ENCODE results near the gene SERPINC1. TPM values are rescaled to one million over a fixed set of nuclear protein-coding genes. Genes with fewer than 3 reads are reported as not detected.

SERPINC1 gene
- polyA plus RNA-seq, 1 donor (not counting 4 experiments of a cell fraction or from before 2014, with no cell fraction given) = 0.14 TPM

DNA sequence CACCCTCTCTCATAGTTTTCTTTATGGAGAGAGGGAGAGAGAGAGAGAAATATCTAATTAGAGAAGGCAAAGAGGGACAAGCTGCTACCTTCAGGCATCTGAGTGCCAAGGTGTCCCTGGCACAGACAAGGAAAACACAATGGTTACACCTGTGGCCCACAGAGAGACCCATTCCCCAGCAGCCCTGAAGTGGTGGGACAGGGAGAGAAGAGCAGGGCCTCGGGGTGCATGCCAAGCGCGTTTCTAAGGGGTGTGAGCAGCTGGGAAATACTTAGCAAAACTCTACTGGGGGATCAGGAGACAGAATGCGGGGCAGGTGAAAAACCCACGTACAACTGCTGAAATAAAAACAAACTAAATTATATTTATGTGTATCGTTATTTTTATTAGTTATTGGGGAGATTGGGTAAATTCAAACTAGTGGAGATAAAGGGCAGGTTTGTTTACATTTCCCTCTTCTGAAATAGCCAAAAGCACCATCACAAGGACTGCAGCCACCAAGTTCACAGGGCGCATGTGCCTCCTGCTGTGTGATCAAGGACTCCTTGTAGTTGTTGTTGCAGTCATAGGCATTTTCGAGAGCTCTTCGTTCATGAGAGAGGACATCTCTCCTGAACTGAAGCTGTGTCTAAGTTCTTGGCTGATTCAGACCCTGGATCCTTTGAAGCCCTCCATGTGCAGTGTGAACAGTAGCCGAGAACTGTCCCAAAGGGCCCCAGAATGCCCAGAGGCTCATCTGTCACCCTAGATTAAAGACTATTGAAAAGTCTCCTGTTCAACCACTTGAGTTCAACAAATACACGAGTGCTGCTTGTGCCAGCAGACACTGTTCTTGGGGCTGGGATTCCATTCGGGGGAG, 737 bp upstream of the SERPINC1 start:
- no peak for DNase-seq (ENCODE audit: low read depth, low spot score)
- no peak overlapping the region for H2AFZ ChIP-seq (ENCODE audit: control insufficient read depth, low read length)
- FAIRE-seq = no peak
- H3K9me3 ChIP-seq (ENCODE audit: control insufficient read depth, low read depth, low read length) = no peaks in the 10 kb centered on the region
- H3K79me2 ChIP-seq (ENCODE audit: control insufficient read depth, insufficient read depth, low read length) = no peaks in the 10 kb centered on the region
- no peak overlapping the region for H3K4me2 ChIP-seq (ENCODE audit: control insufficient read depth, extremely low read depth, insufficient read depth, low read depth, low read length)
- no peak overlapping the region for H3K27ac ChIP-seq (ENCODE audit: control insufficient read depth, insufficient read depth, low read length)
- H3K4me3 ChIP-seq (ENCODE audit: control insufficient read depth in 2 of 3, extremely low read depth in 1 of 3, insufficient read depth in 2 of 3, low read depth in 1 of 3, low read length in 3 of 3) = no peak overlapping the region
- no peaks in the 10 kb centered on the region for H3K4me1 ChIP-seq (ENCODE audit: control insufficient read depth, extremely low read depth, insufficient read depth, low read length)
- no peaks in the 10 kb centered on the region for H3K36me3 ChIP-seq (ENCODE audit: control insufficient read depth in 2 of 2, extremely low read depth in 1 of 2, insufficient read depth in 2 of 2, low read length in 2 of 2)
- dilution Hi-C loops (cut with MboI; ENCODE audit: extremely low pct_ligation_motif_present, low sequenced_read_pairs) = no loop called here
- no peak overlapping the region for H3K9ac ChIP-seq (ENCODE audit: control insufficient read depth, extremely low read depth, insufficient read depth, low read length)
- no peaks in the 10 kb centered on the region for H4K20me1 ChIP-seq (ENCODE audit: control insufficient read depth, extremely low read depth, insufficient read depth, low read length)
- TF ChIP-seq, protein P1, sequence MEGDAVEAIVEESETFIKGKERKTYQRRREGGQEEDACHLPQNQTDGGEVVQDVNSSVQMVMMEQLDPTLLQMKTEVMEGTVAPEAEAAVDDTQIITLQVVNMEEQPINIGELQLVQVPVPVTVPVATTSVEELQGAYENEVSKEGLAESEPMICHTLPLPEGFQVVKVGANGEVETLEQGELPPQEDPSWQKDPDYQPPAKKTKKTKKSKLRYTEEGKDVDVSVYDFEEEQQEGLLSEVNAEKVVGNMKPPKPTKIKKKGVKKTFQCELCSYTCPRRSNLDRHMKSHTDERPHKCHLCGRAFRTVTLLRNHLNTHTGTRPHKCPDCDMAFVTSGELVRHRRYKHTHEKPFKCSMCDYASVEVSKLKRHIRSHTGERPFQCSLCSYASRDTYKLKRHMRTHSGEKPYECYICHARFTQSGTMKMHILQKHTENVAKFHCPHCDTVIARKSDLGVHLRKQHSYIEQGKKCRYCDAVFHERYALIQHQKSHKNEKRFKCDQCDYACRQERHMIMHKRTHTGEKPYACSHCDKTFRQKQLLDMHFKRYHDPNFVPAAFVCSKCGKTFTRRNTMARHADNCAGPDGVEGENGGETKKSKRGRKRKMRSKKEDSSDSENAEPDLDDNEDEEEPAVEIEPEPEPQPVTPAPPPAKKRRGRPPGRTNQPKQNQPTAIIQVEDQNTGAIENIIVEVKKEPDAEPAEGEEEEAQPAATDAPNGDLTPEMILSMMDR (optimal IDR thresholded peaks at IDR 0.05 in 1 of 3, IDR thresholded peaks at IDR 0.05 in 1 of 3, conservative IDR thresholded peaks at IDR 0.05 in 1 of 3; ENCODE audit: extremely low read depth in 1 of 3, insufficient read depth in 2 of 3, low read length in 3 of 3) = no peak
- no peak for TF ChIP-seq EZH2 (IDR thresholded peaks at IDR 0.05; ENCODE audit: low read length)
- no peaks in the 10 kb centered on the region for H3K27me3 ChIP-seq (ENCODE audit: control insufficient read depth, extremely low read depth, insufficient read depth, low read length)
- H3K9me1 ChIP-seq (ENCODE audit: control insufficient read depth, extremely low read depth, insufficient read depth, low read length) = no peaks in the 10 kb centered on the region

DNA sequence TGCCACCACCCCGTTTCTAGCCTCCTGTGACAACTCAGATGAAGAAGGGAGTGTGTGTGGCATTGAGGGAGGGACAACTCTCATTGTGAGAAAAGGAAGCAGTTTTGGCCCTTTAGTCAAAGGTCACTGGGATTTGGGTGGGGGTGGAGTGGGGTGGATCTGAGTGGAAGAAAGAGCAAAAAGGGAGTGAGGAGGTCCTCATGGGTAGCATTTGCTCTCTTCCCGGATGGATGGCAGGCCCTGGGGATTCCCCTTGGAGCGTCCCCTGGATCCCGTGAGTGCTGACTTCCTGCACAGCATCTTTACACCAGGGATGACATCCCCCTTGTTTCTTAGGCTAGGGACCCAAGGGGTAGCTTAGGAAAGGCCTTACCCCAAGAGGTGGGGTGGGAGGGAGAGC, 460 bp downstream of the SERPINC1 start:
- Histone ChIP-seq H2AFZ (ENCODE audit: control insufficient read depth, low read length) (no peak overlapping the region), H3K36me3 (ENCODE audit: control insufficient read depth in 2 of 2, extremely low read depth in 1 of 2, insufficient read depth in 2 of 2, low read length in 2 of 2) (no peaks in the 10 kb centered on the region), H3K27me3 (ENCODE audit: control insufficient read depth, extremely low read depth, insufficient read depth, low read length) (no peaks in the 10 kb centered on the region), H3K9me1 (ENCODE audit: control insufficient read depth, extremely low read depth, insufficient read depth, low read length) (no peaks in the 10 kb centered on the region), H4K20me1 (ENCODE audit: control insufficient read depth, extremely low read depth, insufficient read depth, low read length) (no peaks in the 10 kb centered on the region), H3K9ac (ENCODE audit: control insufficient read depth, extremely low read depth, insufficient read depth, low read length) (no peak overlapping the region), H3K27ac (ENCODE audit: control insufficient read depth, insufficient read depth, low read length) (no peak overlapping the region), H3K4me2 (ENCODE audit: control insufficient read depth, extremely low read depth, insufficient read depth, low read depth, low read length) (no peak overlapping the region), H3K4me1 (ENCODE audit: control insufficient read depth, extremely low read depth, insufficient read depth, low read length) (no peaks in the 10 kb centered on the region), H3K79me2 (ENCODE audit: control insufficient read depth, insufficient read depth, low read length) (no peaks in the 10 kb centered on the region), H3K4me3 (ENCODE audit: control insufficient read depth in 2 of 3, extremely low read depth in 1 of 3, insufficient read depth in 2 of 3, low read depth in 1 of 3, low read length in 3 of 3) (no peak overlapping the region), H3K9me3 (ENCODE audit: control insufficient read depth, low read depth, low read length) (no peaks in the 10 kb centered on the region)
- DNase-seq (ENCODE audit: low read depth, low spot score) (no peak), FAIRE-seq (no peak)
- dilution Hi-C loops (cut with MboI; ENCODE audit: extremely low pct_ligation_motif_present, low sequenced_read_pairs) = no loop called here
- TF ChIP-seq, protein P1 (optimal IDR thresholded peaks at IDR 0.05 in 1 of 3, IDR thresholded peaks at IDR 0.05 in 1 of 3, conservative IDR thresholded peaks at IDR 0.05 in 1 of 3; ENCODE audit: extremely low read depth in 1 of 3, insufficient read depth in 2 of 3, low read length in 3 of 3) = no peak
- TF ChIP-seq EZH2 (IDR thresholded peaks at IDR 0.05; ENCODE audit: low read length) = no peak

All from keratinocyte (primary cell).